Erythroblast (primary cell): ENCODE data around the gene GARNL3.

Experiments
- GATA1 ChIP-seq: IDR thresholded peaks from 2 replicates; pipeline ENCODE4 v1.6.1; 2011; ENCODE audit warnings: low read depth, mild to moderate bottlenecking, control low read depth, low read length, moderate library complexity
- POLR2A ChIP-seq: IDR thresholded peaks from 2 replicates; pipeline ENCODE4 v1.6.1; 2011; ENCODE audit warnings: mild to moderate bottlenecking, low read length

GRCh38 chr9:127344368-127345000 lies 79.9 kb downstream of the GARNL3 start:
- no peak for TF ChIP-seq POLR2A
- TF ChIP-seq GATA1, result no peak
